Tibial nerve (tissue), 4 donors: ENCODE measurements around the gene TCP11. TPM values are rescaled to one million over a fixed set of nuclear protein-coding genes. Genes with fewer than 3 reads are reported as not detected.

Experiments used
- DNase-seq, 2 donors: peaks; one replicate each; pipeline ENCODE4 v3.0.0-alpha.2; 2019; ENCODE audit warnings: low spot score in 2 of 2
- H3K27ac ChIP-seq, 4 donors: fragments of 200-600 bp; sonication (generic) in 3 of 4; one replicate each; pipeline ENCODE4 v1.5.1; 2017 to 2019; ENCODE audit warnings: mild to moderate bottlenecking in 1 of 4
- H3K27me3 ChIP-seq, 2 donors: fragments of 200-600 bp; sonication (generic) in 1 of 2; one replicate each; pipeline versions ENCODE4 v1.5.1 to v1.6.0; 2017 to 2019
- H3K36me3 ChIP-seq, 3 donors: fragments of 200-600 bp; sonication (generic); one replicate each; pipeline ENCODE4 v1.5.1; 2018 to 2019
- H3K4me1 ChIP-seq, 4 donors: fragments of 200-600 bp; sonication (generic) in 3 of 4; one replicate each; pipeline ENCODE4 v1.5.1; 2017 to 2019
- H3K4me3 ChIP-seq, 4 donors: fragments of 200-600 bp; sonication (generic) in 3 of 4; one replicate each; pipeline ENCODE4 v1.5.1; 2017 to 2019; ENCODE audit warnings: mild to moderate bottlenecking in 1 of 4, moderate library complexity in 1 of 4
- H3K9me3 ChIP-seq, 4 donors: fragments of 200-600 bp; sonication (generic) in 3 of 4; one replicate each; pipeline ENCODE4 v1.5.1; 2017 to 2019
- CTCF ChIP-seq, 5 experiments: fragments of 200-600 bp in 3 of 5; fragments of 450-650 bp in 2 of 5; sonication (generic) in 3 of 5; IDR thresholded peaks; one replicate each; pipeline ENCODE4 v1.5.1; 2016 to 2019; ENCODE audit warnings: antibody characterized with exemption in 5 of 5, mild to moderate bottlenecking in 3 of 5, moderate library complexity in 2 of 5
- EP300 ChIP-seq, 2 donors: sonication (generic); formaldehyde crosslinking; IDR thresholded peaks; one replicate each; pipeline ENCODE4 v1.6.1; 2017; ENCODE audit warnings: antibody characterized with exemption in 2 of 2, mild to moderate bottlenecking in 1 of 2
- POLR2A ChIP-seq, 2 donors: fragments of 450-650 bp; IDR thresholded peaks; one replicate each; pipeline ENCODE4 v1.6.1; 2017; ENCODE audit warnings: antibody characterized with exemption in 2 of 2, mild to moderate bottlenecking in 2 of 2, moderate library complexity in 2 of 2
- WGBS, 2 donors: methylation state at CpG; one replicate each; pipeline ENCODE4 v1.1.5; 2018; 5-methylcytosine and 5-hydroxymethylcytosine counted together
- total RNA-seq, 4 donors: library from RNA; depleted of rRNA; stranded (reverse); fragments of >200 nt; gene quantifications; one replicate each; pipeline ENCODE4 v1.1.0, GENCODE V29; 2016

The TCP11 gene
- total RNA-seq, 4 donors from 2014 or later: 0.84 TPM; not detected in 3

- no peak overlapping the region for H3K4me3 ChIP-seq
Measured at GRCh38 chr6:35181308-35181932, 40.3 kb upstream of the TCP11 start.

GRCh38 chr6:35179901-35180535, 38.9 kb upstream of the TCP11 start:
- 36 to 45% methylated on average over 2 of the region's 2 CpGs for WGBS, 2 donors
- Histone ChIP-seq H3K27me3 (peaks cover 0 to 7% of the 10 kb centered on the region in 2 donors), H3K4me3 (no peak overlapping the region), H3K9me3 (no peaks in the 10 kb centered on the region), H3K27ac (no peak overlapping the region), H3K36me3 (no peaks in the 10 kb centered on the region), H3K4me1 (peaks cover 0 to 30% (median 10%) of the 10 kb centered on the region in 4 donors)
- TF ChIP-seq CTCF (IDR thresholded peaks at IDR 0.05): no peak
- no peak for TF ChIP-seq EP300 (IDR thresholded peaks at IDR 0.05)
- no peak for DNase-seq

More at GRCh38 chr6:35181308-35181932, 40.3 kb upstream of the TCP11 start:
- Histone ChIP-seq H3K27me3 (peaks cover 0 to 7% of the 10 kb centered on the region in 2 donors), H3K9me3 (no peaks in the 10 kb centered on the region), H3K36me3 (no peaks in the 10 kb centered on the region), H3K4me1 (peaks cover 0 to 37% (median 10%) of the 10 kb centered on the region in 4 donors), H3K27ac (peak overlapping the region in 1 of 4 donors; percentile 63)
- WGBS, 2 donors: 51 to 65% methylated on average over 5 of the region's 5 CpGs
- TF ChIP-seq POLR2A (IDR thresholded peaks at IDR 0.05) (no peak), EP300 (IDR thresholded peaks at IDR 0.05) (no peak), CTCF (IDR thresholded peaks at IDR 0.05) (no peak)
- peak in 1 of 2 donors; percentile 46 for DNase-seq

DNA sequence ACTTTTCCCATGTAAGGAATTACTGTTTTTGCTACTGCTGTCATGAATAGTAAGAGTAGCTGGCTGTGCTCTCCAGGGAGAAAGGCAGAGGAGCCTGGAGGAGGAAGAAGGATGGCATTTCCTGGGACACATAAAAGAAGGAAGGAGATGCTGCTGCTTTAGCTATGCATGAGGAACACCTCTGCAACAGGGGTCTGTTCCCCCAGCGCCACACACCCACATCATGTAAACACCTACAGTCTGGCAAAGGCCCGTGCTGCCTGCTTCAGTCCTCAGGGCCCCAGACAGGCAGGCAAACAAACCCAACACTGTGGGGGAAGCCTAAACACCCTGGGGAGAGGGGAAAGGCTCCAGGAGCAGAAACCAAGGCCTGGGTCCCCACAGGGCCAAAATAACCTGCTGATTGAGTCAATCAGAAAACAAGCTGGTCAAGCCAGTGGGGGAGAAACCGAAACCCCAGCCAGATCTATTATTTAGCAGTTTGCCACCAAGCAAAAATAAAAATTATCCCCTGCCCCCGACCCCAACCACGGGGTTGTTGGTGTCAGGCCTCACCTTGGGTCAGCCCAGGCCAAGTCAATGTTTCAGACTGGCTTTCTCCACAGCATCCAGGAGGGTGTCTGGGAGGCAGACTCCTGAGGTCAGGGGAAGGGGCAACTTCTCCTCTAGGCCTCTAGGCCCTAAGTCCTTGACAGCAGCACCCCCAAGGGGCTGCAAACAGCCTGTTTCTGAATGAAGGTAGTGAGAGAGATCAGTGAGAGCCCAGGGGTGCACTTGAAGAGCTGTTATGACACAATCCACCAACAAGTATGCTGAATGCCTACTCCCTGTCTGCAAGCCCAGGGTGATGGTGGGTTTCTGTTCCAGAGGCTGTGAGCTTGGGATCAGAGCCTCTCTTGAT, 38.0 kb upstream of the TCP11 start:
- TF ChIP-seq CTCF (IDR thresholded peaks at IDR 0.05) (no peak), EP300 (IDR thresholded peaks at IDR 0.05) (no peak), POLR2A (IDR thresholded peaks at IDR 0.05) (no peak)
- peaks cover 0 to 30% (median 10%) of the 10 kb centered on the region in 4 donors for H3K4me1 ChIP-seq
- no peaks in the 10 kb centered on the region for H3K36me3 ChIP-seq
- peaks cover 0 to 7% of the 10 kb centered on the region in 2 donors for H3K27me3 ChIP-seq
- 82 to 86% methylated on average over 5 of the region's 5 CpGs for WGBS, 2 donors
- H3K4me3 ChIP-seq: no peak overlapping the region
- no peaks in the 10 kb centered on the region for H3K9me3 ChIP-seq
- DNase-seq: no peak
- H3K27ac ChIP-seq: peak overlapping the region in 1 of 4 donors; percentile 16

GRCh38 chr6:35178012-35178411, 36.9 kb upstream of the TCP11 start:
- H3K9me3 ChIP-seq: no peaks in the 10 kb centered on the region
- H3K4me3 ChIP-seq: no peak overlapping the region
- TF ChIP-seq EP300 (IDR thresholded peaks at IDR 0.05) (no peak), POLR2A (IDR thresholded peaks at IDR 0.05) (no peak), CTCF (IDR thresholded peaks at IDR 0.05) (no peak)
- peaks cover 0 to 30% (median 10%) of the 10 kb centered on the region in 4 donors for H3K4me1 ChIP-seq
- H3K27ac ChIP-seq: no peak overlapping the region
- no peak for DNase-seq
- no peaks in the 10 kb centered on the region for H3K36me3 ChIP-seq
- H3K27me3 ChIP-seq: peaks cover 0 to 7% of the 10 kb centered on the region in 2 donors
- WGBS, 2 donors: 72 to 78% methylated on average over 2 of the region's 2 CpGs
